HG03558 (cell line): ENCODE measurements around the gene MESP2.

Experiments
- ATAC-seq: cut with Tn5 transposase; IDR thresholded peaks from one replicate; pipeline ENCODE4 v1.9.1; 2021; ENCODE audit warnings: moderate number of reproducible peaks; ENCODE audit not compliant: unreplicated experiment; ENCODE audit errors: extremely low read depth

MESP2 gene

GRCh38 chr15:89812011-89812846, 36.1 kb downstream of the MESP2 start:
- no peak for ATAC-seq

- no peak for ATAC-seq
Observed at GRCh38 chr15:89812847-89813320, 36.8 kb downstream of the MESP2 start.

- ATAC-seq = no peak
Observed at GRCh38 chr15:89813381-89814111, 37.4 kb downstream of the MESP2 start.

GRCh38 chr15:89814112-89814742, 38.1 kb downstream of the MESP2 start:
- ATAC-seq = no peak

- no peak for ATAC-seq
Observed at GRCh38 chr15:89815769-89816168, 39.6 kb downstream of the MESP2 start.

- no peak for ATAC-seq
Observed at GRCh38 chr15:89817701-89818280, 41.7 kb downstream of the MESP2 start.

- ATAC-seq = no peak
Observed at GRCh38 chr15:89818287-89818686, 42.2 kb downstream of the MESP2 start.

- ATAC-seq = no peak
Observed at GRCh38 chr15:89820666-89821611, 44.8 kb downstream of the MESP2 start.

- no peak for ATAC-seq
Observed at GRCh38 chr15:89822026-89822425, 45.9 kb downstream of the MESP2 start.

GRCh38 chr15:89822611-89822950, 46.4 kb downstream of the MESP2 start:
- no peak for ATAC-seq

- ATAC-seq = no peak
Observed at GRCh38 chr15:89822951-89823711, 47.0 kb downstream of the MESP2 start.

GRCh38 chr15:89823836-89824606, 47.9 kb downstream of the MESP2 start:
- ATAC-seq = no peak

GRCh38 chr15:89824607-89824867, 48.4 kb downstream of the MESP2 start:
- ATAC-seq = no peak

- ATAC-seq = no peak
Observed at GRCh38 chr15:89825271-89825940, 49.3 kb downstream of the MESP2 start.

- ATAC-seq = no peak
Observed at GRCh38 chr15:89826671-89827655, 50.8 kb downstream of the MESP2 start.

- ATAC-seq = no peak
Observed at GRCh38 chr15:89827829-89828228, 51.7 kb downstream of the MESP2 start.
